ENCODE results near the gene KIF16B.

DNA sequence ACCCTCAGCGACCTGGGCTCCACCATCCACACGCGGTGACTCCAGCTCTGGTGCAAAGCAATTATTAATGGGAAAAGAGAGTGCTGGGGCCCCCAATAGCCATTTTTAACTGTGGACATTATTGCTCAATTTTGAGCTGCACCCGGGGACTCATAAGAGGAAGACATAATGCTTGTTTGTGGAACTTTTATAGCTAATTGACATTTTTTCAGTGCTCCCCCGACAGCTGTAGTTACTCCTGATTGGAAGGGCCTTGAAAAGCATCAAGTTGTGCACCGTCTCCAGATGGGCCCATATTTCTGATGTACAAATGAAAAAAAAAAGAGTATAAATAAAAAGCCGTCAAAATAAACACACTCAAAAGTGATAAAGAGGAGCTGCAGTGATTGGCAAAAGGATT is 327.0 kb downstream of the KIF16B start:
- TF ChIP-seq CTCF (IDR thresholded peaks at IDR 0.05) (no peak), POLR2A (IDR thresholded peaks at IDR 0.05) (no peak)

Data from uterus (tissue), 2 donors.